Measurements from ENCODE around the gene ANKRD36.
"Not testable (repeated sequence)": the region's sequence is repeated elsewhere in the genome, so short reads cannot be mapped to it uniquely, and the experiment has no call there.

Gene ANKRD36

GRCh38 chr2:97293687-97294086 is 180.7 kb downstream of the ANKRD36 start:
- DNase-seq (ENCODE audit: low read depth); H3K4me3 ChIP-seq (ENCODE audit: low read depth, low read length): not testable (repeated sequence)
